ELR (cell line): Measurements from ENCODE around the gene COBL.
A peak's percentile ranks its signal among the peaks of the same experiment; 100 is the strongest.

Experiments used
- DNase-seq: peaks from one replicate; pipeline ENCODE4 v3.0.0-alpha.2; 2015; ENCODE audit warnings: low read depth

COBL gene

DNA sequence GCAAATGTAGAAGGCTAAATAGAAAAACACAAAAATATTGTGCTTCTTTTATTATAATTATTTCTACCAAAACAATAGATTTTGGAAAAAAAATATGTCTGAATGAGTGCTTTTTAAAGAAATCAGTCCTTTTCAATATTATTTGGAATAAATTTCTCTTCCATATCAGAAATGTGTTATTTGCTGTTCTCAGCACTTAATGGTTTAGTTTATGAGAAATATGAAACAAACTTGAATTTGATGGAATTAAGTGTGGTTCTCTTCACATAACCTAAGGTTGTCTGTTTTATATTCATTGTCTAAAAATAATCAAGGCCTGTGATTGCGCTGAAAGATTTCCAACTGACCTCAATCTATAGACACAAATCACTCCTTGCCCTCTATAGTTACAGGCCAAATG is 203.0 kb downstream of the COBL start:
- no peak for DNase-seq

DNA sequence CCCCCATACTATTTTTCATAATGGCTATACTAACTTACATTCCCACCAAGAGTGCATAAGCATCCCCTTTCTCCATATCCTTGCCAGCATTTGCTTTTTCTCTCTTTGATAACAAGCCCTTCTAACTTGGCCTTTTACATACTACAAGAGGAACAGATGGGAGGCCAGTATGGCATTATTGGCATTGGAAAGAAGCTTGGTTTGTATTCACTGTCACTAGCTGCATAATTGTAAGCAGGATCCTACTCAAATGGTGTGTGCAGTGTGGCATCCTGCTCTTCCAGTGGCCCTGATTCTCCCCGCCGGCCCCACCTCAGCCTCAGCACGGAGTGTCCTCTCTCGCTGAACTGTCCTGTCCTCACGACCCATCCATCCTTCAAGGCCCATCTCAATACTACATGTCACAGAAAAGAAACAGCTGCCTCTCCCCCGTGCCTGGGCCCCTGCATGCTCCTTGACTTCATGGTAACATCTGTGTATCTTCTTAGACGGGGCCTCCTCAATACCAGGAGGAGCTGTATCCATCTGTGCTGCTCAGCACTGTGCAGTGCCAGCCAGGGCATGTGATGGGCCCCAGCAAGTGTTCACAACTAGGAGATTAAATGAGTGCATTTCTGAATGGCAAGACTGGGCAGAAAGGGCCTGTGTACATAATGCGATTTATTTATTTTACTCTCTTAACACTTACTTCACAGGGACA is 205.2 kb downstream of the COBL start:
- no peak for DNase-seq

DNA sequence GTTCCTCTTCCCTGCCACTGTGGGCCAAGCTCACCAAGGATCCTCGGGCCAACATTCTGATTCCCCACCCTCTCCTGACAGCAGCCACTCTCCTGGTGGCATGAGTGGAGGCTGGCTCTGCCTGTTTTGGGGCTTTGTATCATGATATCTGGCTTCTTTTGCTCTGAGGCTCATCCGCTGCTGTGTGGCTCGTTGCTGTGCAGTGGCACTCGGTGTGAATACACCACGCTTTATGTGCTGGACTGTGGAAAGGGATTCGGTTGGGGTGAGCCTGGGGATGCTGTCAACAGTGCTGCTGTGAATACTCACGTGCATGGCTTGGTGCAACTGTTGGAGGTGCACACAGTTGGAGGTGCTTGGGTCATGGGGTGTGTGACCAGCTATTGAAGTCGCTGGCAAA is 208.5 kb downstream of the COBL start:
- no peak for DNase-seq

DNA sequence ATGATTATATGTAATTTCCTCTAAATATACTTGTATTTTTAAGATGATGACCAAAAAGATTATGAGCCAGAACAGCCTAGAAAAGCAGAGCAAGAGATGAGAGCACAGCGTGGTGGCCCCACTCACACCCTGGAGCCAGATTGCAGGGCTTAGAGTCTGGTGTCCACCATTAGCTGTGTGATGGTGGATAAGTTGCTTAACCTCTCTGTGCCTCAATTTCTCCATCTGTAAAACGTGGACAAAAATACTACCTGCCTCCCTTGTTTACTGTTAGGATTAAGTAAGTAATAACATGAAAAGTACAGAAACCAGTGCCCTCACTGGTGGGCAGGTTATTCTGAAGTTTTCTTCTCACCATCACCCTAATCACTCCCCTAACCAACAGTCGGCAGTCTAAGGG is 212.3 kb downstream of the COBL start:
- no peak for DNase-seq

DNA sequence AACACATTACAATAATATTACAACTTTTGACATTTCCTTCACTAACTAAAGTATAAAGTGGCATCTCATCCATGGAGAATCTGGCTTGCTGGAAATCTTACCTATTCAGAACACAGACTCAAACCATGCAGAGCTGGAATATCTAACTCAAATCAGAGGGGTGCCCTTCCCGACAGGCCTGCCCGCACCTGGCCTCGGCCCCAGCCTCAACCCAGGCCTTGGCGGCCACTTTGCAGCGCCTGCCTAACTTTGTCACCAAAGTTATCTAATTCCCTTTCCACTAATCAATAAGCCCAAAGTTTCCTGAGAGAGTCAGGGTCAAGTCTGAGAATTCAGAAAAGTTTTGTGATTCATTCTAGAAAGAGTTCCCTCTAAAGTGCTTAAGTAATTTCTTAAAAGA is 212.9 kb downstream of the COBL start:
- DNase-seq, result no peak

DNA sequence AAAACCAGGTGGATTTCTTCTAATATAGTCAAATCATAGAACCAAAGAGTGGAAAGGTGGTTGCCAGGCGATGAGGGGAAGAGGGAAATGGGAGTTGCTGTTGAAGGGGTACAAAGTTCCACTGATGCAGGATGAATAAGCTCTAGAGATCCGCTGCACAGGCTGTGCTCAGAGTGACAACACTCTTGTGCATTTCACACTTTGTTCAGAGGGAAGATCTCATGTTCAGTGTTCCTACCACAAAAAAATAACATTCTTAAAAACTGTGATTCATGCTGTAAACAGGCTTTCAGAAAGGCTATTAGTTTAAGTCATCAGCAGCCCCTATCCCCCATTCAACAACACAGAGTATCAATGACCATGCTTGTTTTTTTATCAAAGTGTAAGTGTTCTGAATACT is 213.8 kb downstream of the COBL start:
- DNase-seq, result peak; percentile 0

DNA sequence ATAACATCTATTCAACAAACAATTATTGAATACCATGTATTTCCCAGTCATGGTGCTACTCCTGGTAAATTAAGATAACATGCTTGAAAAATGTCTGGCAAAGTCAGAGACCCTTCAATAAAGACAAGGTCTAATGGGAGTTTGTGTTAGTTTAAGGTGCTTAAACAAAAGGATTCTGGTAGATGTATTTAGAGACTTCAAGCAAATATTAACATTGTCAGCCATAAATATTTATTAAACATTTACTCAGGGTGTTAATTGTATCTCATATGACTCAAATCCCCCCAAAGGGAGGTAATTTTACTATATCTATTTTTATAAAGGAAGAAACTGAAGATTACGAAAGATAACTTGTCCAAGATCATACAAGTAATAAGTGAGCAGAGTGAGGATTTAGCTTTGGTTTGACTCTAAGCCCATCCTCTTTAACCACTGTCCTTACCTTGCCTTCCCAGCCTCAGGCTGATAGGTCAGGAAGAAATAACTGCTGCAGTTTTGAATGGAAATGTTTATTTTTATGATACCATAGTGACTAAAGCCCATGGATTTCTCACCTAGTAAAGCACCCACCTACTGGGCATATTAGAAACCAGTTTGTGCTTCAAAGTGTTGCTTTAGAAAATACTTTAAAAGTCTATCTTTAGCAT is 215.4 kb downstream of the COBL start:
- DNase-seq, result no peak

DNA sequence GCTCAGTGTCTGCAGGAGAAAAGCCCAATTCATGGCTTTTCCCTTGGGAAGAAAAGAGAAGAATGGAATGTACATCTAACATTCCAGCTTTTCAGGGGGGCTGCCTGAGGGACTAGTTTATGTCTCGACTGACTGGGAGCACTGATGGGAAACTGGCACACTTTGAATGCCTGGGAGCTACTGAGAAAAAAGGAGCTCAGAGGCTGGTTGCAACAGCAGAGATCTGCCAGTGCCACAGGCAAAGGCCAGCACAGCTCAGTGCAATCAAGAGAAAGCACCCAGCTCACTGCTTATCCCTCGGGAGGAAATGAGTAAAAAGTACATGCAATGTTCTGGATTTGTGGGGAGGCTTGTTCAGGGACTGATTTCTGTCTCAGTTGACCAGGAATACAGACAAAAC is 226.2 kb downstream of the COBL start:
- DNase-seq, result no peak

DNA sequence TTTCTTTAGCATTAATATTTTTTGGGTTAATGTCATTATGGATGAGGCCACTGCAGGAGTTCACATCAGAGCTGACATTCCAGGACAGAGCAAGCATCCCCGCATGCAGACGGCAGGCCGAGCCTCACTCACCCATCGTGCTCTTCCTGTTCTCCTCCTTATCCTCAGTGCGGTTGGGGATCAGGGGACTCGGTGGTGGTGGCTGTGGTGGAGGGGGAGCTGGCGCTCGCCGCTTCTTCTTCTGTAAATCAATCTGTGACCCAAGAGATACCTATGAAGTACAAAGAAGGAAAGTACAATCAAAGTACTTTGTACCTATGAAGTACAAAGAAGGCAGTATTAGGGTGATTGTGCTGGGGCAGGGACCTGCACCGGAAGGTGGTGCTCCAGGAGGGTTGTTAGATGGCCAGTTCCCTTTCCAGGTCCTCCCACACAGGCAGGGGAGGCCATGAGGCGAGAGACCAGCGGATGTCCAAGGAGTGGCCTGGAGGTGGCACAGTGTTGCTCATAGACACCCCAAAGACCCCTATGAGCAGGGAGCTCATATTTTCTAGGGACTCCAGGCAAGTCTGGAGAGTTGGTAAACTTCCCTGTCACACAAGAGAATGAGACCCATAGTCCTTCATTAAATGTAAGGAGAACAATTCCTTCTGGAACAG is 231.4 kb downstream of the COBL start:
- DNase-seq, result no peak

DNA sequence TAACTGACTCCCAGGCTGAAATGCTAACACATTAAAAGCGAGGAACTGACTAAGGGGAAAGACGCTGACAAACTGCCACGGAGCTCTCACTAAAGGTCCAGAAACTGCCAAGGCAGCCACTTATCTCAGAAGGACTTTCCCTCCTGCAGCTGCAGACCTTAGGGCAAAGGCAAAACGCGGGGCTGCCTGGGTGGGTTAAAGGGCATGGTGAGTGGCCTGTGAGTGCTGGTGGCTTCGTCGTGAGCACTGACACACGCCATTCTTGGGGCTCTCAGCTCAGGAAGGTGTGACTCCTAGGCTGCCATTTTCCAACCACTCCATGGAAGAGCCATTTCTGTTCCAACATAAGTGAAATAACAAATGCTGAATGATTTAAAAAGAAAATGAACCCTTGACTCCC is 232.5 kb downstream of the COBL start:
- DNase-seq, result no peak

DNA sequence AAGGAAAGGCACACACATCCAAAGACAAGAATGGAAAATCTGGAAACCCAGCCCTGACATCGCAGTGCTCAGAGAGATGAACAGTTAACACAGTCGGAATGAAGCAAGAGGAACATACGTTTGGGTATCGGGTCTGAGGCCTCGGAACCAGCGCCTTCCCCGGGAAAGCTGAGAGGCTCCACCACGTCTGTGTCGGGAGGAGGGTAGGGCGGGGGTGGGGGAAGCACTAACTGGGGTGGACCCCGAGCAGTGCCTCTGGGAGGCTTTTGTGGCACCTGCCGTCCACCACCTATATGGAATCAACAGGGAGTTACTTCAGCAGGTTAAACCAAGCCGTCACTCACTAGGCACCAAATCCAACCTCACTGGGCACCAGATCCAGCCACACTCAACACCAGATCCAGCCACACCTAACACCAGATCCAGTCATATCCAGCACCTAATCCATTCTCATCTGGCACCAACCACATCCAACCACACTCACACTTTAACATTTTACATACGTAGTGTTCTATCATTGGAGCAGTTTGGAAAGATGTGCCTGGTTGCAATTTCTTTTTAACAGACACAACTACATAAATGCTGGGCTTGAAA is 233.6 kb downstream of the COBL start:
- no peak for DNase-seq

DNA sequence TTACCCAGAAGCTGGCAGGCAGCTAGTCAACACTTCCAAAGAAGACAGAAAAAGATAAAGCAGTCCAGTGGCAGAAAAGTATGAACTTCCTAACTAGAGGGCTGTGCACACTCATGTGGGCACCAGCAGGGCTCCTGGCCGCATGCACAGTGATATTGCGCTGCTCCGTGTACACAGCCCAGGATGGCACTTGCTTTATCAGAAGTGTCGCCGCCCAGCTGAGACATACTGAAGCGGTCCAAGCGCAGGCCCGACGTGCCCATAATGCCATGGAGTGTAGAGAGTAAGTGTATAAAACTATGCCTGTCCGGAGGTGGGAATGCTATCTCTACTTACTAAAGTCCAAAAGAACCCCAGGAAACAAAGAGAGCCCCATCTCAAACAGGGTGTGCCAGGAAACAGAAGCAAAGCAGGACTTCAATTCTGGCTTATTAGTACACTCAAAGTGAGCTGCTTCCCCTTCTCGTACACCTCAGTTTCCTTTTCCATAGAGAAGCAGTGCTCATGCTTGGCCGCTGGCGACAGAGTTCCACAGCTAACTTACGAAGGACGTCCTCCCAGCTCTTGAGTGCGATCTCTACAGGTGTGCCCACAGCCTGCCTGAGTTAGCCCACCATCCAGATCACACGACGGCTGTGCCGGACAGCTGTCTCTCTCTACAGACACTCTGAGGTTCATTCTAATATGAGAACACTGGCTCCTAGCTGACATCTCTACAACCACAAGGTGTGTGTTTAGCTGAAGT is 234.3 kb downstream of the COBL start:
- DNase-seq, result no peak

DNA sequence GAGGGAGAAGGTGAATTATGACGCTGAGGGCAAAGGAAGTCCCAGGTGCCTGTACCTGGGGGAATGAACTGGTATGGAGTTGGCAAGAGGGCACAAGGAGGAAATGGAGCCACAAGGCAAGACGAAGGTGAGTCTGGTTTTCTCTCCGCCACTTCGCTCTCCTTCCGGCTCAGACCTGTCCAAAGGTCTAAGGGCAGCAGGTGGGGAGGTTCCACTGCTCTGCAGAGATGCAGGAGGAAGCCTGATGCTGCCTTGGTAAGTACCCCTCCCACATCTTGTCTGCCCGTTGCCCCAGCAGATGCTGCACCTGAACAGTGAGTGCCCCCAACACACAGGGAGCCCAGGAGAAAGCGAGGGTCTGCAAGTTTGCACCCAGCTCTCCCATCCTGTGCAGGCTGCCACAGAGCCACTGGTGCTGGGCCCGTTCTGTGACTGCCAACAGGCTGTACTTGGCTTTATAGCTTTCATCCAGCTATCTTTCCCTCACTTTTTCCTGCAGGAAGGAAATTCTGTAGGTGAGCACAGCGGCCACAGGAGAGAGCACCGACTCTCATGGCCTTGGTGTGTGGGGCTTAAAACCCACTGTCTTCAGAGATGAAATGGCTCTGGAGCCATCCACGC is 235.2 kb downstream of the COBL start:
- no peak for DNase-seq

DNA sequence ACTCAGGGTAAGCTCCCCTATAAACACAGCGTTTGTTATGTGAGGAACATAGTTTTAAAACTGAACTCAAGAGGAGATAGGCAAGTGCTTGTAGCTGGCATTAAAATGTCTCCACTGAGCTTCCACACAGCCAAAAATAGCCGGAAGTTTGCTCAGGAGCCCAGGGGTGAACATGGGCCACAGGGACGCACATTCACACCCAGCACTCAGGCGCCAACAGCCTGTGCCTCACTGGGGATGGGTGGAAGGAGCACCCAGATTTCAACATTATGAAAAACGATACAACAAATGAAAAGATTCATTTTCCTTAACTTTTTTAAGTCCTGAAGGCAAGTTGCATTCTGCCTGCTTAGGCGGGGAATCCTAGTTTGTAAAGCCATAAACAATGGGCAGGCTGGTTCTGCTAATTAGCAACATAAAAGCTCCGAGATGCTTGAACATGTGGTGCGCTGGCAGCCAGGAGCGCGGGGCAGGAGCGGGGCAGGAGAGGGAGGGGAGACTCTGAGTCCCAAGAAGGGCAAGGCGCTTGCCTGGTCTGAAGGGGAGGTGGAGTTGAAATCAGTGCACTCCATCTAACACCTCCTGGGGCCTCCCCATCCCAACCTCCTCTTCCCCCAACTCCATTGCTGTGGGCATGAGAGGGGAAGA is 235.9 kb downstream of the COBL start:
- no peak for DNase-seq

DNA sequence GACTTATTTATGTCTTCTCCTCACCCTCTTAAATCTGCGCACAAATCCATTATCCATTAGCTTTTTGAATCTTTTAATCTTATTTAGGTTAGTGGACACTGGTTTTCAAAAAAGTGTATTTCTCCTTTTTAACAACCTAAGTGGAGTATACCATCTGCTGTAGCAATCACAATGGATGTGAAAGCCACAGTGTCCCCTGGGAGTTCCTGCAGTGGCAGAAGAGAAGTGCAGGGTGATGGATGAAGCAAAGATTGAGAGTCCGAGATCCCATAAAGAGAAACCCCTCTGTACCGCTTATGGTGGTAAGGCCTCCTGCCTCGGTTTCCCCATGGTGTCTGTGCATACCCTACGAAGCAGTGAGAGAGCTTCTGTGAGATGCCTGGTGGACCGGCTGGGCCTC is 236.4 kb downstream of the COBL start:
- DNase-seq, result no peak

DNA sequence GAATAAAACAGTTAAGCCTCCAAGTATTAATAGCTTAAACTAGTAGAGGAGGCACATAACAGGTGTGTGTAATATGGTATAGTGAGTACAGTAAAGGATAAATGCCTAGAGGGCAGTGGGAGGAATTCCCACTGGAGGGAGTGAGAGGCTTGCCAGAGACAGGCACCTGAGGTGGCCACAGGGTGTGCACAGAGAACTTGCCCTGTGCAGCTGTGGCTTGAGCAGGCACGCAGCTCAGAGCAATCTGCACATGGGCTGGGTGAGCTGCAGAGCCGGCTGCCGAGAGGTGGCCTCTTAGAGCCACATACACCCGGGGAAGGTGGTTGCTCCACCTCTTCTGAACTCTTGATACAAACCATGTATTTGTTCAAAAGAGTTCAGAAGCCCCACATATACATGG is 237.1 kb downstream of the COBL start:
- no peak for DNase-seq

DNA sequence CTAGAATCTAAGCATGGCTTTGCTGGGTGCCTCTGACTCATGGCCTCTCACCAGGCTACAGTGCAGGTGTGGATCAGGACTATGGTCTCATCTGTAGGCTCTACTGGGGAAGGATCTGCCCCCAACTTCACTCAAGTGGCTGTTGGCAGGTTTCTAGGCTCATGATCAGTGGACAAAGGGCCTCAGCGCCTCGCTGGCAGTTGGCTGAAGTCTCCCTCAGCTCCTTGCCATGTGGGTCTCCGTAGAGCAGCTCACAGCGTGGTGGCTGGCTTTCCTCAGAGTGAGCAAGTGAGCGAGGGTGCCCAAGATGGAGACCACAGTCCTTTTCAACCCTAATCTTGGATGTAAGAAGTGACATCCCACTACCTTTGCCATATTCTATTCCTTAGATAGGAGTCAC is 238.0 kb downstream of the COBL start:
- DNase-seq, result no peak

DNA sequence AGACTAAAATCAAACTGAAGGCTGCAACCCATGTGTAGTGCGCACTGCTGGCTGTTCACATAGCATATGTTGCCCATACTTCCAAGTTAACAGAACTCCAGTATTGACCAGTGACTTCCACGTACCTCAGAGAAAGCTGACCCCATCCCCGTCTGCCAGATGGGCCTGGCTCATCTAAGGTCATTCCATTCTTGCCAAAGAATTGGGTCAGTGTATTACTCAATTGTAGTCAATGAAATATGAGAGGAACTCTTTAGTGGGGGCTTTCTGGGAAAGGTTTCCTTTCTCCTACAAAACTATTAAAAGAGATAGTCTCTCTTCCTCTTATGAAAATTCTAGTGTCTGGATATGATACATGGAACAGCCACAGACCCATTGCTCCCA is 238.6 kb downstream of the COBL start:
- DNase-seq, result no peak

DNA sequence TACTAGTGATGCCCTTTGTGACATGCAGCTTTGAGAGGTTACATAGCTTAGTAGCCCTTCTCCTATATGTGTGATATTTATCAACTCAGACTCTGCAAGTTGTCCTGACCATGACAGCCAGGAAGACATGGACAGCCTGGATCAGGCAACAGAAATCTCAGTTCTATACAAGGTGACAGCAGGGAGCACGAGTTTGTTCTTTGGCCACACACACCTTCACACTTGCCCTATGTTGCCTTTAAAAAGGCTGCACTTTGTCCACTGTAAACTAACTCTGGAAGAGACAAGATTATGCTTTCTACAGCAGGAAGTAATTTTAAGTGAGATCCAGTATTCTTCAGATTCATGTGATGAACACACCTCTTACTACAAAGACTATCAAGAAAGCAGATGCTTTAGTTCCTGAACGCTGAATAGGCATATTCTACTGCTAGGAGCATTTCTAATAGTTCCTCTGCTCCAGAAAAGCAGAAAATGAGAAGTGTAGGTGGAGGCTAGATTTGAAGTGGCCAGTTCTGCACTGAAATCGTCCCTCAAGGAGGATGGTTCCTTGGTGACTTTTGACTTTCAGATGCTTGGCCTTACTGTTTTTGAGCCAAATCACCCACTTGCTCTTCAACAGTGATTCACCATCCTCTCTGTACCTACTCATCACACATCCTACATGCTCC is 239.2 kb downstream of the COBL start:
- DNase-seq, result no peak

DNA sequence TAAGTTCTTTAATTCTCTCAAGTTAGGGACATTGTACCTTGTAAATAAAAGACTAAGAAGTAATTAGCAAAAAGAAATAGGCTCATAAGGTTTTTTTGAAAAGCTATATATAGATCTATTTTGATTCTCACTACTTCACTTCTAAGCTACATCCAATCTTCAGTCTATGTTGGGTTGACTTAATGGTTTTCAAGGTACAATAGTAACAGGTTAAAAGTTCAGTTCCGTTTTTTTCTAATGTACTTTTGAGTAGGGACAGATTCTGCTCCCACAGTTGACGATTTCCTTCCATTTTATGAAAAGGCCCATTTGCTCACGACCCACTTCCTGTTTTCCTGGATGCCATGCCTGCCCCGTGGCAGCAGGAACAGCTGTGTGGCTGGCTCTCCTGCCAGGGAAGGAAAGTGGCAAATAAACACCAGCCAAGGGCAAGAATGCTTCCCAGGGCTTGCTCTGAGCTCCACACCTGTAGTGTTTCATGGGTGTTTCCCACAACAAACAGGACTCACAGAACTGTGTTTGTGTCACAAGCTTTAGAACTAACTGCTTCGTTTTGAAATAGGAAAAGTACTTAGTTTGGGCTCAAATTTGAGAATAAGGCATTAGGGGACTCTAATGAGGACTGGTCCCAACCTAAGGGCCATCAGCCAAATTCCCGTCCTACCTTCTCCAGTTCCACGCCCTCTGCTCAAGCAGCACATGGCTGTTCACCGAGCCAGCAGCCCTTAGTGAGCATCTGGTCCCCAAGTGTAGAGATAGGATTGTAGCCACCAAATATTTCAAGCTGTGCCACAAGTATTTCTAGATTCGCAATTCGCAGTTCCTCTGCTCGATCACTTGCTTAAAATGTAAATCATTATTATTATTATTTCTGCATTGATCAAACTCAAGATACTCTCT is 240.7 kb downstream of the COBL start:
- DNase-seq, result no peak
